Cardiac fibroblast (primary cell): ENCODE measurements around the gene CCDC33.
A peak's percentile ranks its signal among the peaks of the same experiment; 100 is the strongest.

Experiments used
- DNase-seq, 2 donors: peaks; one replicate each; pipeline versions ENCODE4 v3.0.0 to v3.0.0-alpha.2; 2010; ENCODE audit warnings: low read depth in 2 of 2
- H3K4me3 ChIP-seq, 2 donors: replicated peaks in 1 of 2; 1 replicate in 1 of 2; 2 replicates in 1 of 2; pipeline ENCODE4 v1.5.1; 2011; ENCODE audit warnings: low read depth in 2 of 2, low read length in 2 of 2, mild to moderate bottlenecking in 2 of 2, moderate library complexity in 1 of 2
- TF ChIP-seq, protein P1 (sequence below): IDR thresholded peaks from one replicate; pipeline ENCODE4 v1.5.1; 2011; ENCODE audit warnings: low read depth, mild to moderate bottlenecking, low read length, inconsistent platforms

CCDC33 gene

DNA sequence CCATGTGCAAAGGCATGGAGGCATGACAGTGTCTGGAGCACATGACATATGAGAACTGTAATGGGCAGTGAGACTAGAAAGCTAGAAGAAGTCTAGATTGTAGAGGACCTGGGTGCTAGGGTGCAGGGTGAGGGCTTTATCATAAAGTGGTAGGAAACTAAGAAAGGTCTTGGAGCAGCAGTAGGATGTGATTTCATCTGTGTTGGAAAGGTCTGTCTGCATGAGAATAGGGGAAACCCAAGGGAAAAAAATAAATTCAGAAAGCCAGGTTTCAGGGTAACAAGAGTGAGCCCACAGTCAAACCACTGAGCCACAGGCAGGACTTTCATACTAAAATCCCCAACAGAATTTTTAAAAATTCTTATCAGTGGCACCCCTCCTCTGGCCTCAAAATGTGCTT is 54.5 kb downstream of the CCDC33 start:
- DNase-seq = no peak
- TF ChIP-seq, protein P1, sequence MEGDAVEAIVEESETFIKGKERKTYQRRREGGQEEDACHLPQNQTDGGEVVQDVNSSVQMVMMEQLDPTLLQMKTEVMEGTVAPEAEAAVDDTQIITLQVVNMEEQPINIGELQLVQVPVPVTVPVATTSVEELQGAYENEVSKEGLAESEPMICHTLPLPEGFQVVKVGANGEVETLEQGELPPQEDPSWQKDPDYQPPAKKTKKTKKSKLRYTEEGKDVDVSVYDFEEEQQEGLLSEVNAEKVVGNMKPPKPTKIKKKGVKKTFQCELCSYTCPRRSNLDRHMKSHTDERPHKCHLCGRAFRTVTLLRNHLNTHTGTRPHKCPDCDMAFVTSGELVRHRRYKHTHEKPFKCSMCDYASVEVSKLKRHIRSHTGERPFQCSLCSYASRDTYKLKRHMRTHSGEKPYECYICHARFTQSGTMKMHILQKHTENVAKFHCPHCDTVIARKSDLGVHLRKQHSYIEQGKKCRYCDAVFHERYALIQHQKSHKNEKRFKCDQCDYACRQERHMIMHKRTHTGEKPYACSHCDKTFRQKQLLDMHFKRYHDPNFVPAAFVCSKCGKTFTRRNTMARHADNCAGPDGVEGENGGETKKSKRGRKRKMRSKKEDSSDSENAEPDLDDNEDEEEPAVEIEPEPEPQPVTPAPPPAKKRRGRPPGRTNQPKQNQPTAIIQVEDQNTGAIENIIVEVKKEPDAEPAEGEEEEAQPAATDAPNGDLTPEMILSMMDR = no peak
- H3K4me3 ChIP-seq = no peak overlapping the region

DNA sequence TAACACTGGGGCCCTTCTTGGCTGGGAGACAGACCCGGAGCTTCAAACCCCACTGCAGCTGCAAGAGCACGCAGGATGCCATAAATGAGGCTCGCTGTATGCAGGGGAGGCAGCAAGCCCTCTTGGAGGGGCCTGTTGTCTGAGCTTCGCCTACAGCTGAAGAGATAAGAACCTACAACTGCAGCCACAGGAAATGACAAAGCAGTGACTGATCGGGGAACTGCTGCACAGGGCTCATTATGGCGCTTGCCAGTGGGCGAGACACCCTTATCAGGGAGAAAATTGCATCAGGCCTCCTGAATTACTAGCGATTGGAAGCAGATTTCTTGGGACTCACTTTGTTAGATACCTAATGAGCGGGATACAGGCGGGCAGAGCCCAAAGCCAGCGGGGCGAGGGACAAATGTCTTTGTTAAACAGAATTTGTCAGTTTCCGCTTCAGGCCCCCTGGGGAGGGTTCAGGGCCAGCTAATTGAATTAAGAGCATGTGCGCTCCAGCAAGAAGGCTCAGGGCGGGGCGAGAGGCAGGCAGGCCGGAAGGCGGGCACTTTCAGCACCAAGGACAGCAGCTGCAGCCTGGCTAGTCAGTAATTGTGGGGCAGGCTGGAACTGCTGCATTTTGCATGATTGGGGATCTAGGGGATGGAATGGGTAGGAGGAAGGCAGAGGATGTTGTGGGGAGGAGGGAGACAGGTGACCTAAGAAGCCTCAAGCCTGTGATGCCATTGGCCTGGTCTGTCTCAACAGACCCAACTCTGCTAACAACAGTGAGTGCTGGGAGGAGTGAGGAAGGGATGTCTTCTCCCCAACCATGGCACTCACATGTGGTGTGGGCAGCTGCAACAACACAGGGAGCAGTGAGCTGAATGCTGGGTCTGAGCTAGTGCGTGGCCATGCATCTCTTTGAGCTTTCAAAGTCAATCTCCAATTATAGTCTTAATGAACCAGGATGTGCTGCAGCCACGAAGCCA is 55.3 kb downstream of the CCDC33 start:
- DNase-seq = peak; percentile 74 to 90
- TF ChIP-seq, protein P1 = no peak
- H3K4me3 ChIP-seq = no peak overlapping the region

DNA sequence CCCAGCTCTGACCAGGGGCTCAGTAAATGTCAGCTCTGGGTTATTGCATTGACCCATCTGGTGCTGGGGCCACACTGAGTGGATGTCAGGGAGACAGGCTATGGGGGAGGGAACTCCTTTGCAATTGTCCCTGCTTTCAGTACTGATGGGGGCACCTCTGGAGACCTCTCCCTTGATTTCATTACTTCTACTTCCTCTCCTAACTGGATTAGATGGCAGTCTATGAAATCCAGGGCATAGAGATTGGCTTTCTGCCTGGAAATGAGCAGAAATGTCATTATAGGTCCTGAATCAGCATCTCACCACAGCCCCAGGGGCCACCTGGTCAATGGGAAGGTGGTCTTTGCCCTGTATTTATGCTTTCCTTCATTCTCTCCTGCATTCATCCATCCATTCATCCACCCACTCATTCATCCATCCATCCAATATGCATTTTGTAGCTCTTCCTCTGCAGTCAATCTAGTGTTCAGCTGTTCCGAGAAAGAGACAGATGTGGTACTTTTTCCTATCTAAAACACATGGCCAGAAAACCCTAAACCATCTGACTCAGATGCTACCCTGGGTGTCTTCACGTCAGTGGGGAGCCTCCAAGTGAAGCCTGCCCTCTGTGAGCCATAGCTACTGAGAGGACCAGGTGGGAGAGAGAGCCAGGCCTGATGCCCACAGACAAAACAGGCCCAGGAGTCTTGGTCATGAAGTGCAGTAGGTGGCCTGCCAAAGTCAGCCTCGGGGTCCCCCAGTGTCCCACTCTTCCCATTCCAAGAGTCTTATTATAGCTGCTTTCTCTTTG is 57.1 kb downstream of the CCDC33 start:
- H3K4me3 ChIP-seq = no peak overlapping the region
- DNase-seq = no peak
- TF ChIP-seq, protein P1 = no peak

DNA sequence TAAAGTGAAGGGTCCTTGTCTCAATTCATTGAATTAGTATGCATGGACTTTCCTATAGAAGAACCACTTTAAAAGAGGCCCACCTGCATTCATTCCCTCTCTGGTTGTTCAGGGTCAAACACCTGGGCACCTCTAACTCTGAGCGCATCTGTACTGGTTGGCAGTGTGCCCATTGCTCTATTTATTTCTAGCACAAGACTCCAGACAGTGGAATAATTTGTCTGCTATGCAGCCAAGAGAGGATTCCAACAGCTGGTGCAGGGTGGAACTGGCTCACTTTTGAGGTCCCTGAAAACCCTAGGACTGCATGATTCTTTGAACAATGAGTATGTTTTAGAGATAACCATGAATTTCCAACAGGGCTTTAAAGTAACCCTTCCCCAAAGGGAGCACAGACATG is 57.9 kb downstream of the CCDC33 start:
- H3K4me3 ChIP-seq = no peak overlapping the region
- TF ChIP-seq, protein P1 = no peak
- no peak for DNase-seq

DNA sequence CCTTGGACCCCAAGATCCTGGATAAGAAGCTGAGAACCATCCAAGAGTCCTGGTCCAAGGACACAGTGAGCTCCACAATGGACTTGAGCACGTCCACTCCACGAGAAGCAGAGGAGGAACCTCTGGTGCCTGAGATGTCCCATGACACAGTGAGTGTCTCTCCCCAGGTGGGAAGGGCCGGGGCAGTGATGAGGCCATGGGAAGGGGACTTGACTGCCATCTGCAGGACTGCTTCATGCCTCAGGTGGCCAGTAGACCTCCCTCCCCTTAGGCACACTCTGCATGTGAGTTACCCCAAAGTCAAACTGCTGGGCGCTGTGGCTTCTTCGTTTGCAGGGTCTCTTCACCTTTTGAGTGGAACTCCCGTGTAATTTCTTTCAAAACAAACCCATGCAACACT is 59.7 kb downstream of the CCDC33 start:
- no peak overlapping the region for H3K4me3 ChIP-seq
- no peak for DNase-seq
- TF ChIP-seq, protein P1 = no peak

DNA sequence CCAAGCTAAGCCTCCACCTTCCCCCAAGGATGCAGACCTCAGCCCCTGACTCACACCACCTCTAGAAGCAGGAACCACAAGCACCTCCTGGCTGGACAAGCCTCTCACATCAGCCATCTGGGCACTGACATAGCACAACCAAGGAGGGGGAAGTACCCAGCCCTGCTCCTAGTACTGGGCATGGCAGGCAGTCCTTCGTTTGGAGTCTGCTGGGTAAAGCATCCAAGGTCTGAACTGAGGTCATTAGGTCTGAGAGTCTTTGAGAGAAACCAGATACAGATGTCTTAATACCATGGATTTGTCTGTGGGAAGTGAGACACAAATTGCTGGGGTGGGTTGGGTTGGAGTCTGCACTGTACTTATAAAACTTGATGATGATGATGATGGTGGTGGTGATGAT is 61.8 kb downstream of the CCDC33 start:
- TF ChIP-seq, protein P1 = no peak
- H3K4me3 ChIP-seq = no peak overlapping the region
- DNase-seq = no peak
